Left lobe of liver (tissue), 2 donors: ENCODE measurements around the gene DOCK2. TPM values are rescaled to one million over a fixed set of nuclear protein-coding genes. Genes with fewer than 3 reads are reported as not detected.
"Not testable (repeated sequence)": the region's sequence is repeated elsewhere in the genome, so short reads cannot be mapped to it uniquely, and the experiment has no call there.

Experiments used
- ATAC-seq: fragments of 200-7000 bp; cut with Tn5 transposase; one replicate; pipeline ENCODE4 v1.9.1; 2020; ENCODE audit warnings: mild to moderate bottlenecking, moderate library complexity
- DNase-seq: peaks from one replicate; pipeline ENCODE4 v3.0.0-alpha.2; 2020; ENCODE audit warnings: low spot score
- total RNA-seq: library from RNA; stranded (reverse); gene quantifications from one replicate; pipeline ENCODE4 v1.2.1, GENCODE V29; 2021
- donor health status: DM: no; HTN: no; CAD: no; lungs with moderate emphysema.
- donor health status: DM: no; HTN: yes; CAD: no.

DOCK2 gene
- total RNA-seq, 1 donor from 2014 or later, result 4.1 TPM

GRCh38 chr5:169749295-169749694, 112.2 kb downstream of the DOCK2 start:
- ATAC-seq, result no peak
- no peak for DNase-seq

- DNase-seq (no peak), ATAC-seq (no peak)
These were observed 114.4 kb downstream of the DOCK2 start for GRCh38 chr5:169751490-169751889.

DNA sequence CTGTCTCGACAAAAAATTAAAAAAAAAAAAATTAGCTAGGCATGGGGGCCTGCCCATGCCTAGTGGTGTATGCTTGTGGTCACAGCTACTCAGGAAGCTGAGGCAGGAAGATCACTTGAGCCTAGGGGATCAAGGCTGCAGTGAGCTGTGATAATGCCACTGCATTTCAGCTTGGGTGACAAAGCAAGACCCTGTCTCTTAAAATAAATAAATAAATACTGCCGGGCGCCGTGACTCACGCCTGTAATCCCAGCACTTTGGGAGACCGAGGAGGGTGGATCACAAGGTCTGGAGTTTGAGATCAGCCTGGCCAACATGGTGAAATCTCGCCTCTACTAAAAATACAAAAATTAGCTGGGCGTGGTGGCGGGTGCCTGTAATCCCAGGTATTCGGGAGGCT, 115.5 kb downstream of the DOCK2 start:
- not testable (repeated sequence) for DNase-seq, ATAC-seq

DNA sequence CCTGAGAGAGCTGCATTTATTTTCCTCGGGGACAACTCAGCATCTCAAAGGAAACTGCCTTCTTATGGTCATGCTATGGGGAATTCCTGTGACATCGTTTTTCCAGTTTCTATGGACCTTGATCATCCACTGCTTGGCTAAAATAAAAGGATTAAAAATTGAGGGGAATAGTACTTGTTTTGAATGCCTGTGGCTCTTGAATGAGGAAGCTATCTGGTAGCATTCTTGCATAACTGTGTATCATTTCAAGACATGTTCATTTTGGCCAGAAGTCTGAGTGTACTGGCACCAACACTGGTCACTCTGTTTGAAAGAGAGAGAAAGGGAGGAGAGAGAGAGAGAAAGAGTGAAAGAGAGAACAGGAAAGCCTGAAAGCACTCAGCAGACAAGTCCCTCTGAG, 116.7 kb downstream of the DOCK2 start:
- DNase-seq (no peak), ATAC-seq (no peak)

GRCh38 chr5:169754737-169755136, 117.7 kb downstream of the DOCK2 start:
- no peak for ATAC-seq

DNA sequence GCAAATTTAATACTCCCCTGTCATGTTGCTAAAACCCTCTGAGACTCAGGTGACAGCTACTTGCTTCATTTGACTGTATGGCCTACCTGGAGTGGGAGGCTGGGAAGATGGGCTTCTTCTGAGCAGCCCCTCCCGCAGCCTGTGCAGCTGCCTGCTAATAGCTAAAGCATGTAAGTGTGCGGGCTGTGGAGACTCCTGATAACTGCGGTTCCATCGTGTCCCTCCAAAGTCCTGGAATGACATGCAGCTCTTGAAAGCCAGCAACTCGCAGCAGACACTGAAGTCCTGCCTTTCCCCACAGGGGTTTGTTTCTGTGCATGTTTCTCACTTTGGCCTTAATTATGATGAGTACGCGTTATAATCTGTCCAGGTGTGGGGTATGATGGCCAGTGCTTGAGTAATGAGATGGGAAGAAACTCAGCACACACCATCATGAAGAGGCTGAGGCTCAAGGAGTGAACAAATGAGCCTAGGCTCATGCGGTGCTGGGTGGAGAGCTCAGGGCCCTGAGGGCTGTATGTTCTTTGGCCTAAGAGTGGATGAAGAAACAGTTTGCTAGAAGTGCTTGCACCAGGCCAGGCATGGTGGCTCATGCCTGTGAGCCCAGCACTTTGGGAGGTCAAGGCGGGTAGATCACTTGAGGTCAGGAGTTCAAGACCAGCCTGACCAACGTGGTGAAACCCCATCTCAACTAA, 119.1 kb downstream of the DOCK2 start:
- ATAC-seq (no peak), DNase-seq (no peak)

More at GRCh38 chr5:169754737-169755136, 117.7 kb downstream of the DOCK2 start:
- DNase-seq, result no peak

DNA sequence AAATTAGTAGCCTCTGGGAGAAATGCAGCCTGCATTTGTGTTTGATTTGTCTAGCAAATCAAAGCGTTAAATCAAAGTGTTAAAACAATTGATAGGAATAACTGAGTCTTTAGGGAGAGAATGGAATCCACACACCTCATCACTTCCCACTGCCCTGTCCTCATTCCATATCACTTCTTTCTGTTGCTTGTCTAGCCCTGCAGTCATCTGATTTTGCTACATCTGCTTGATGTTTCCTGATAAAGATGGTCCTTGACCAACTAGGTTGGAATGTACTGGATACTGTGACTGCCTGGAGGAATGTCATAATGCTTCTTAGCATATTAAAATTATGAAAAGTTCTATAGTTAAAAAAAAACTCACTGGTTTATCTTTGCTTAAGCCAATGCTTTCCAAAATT, 119.9 kb downstream of the DOCK2 start:
- ATAC-seq, result no peak

DNA sequence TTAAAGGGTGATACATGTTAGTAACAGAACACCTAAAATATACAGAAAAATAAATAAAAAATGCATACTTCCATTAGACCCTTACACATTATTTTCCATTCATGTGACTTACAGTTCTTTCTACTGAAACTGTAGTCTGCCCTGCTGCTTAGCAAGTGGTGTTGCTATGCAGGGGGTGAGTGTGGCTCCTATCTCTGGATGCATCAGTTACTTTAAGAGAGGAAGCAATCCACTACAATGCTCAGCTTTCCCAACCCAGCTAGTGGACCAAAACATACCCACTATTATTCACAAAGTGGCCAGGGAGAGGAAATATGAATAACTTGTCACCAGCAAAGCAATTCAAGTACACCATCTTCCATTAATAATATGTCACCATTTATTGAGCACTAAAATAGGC, 121.8 kb downstream of the DOCK2 start:
- ATAC-seq, result no peak
- no peak for DNase-seq

More for the DNA sequence above, 119.9 kb downstream of the DOCK2 start:
- DNase-seq, result no peak

GRCh38 chr5:169760229-169760628, 123.2 kb downstream of the DOCK2 start:
- DNase-seq (no peak), ATAC-seq (no peak)

- ATAC-seq (no peak), DNase-seq (no peak)
These were observed 125.4 kb downstream of the DOCK2 start for GRCh38 chr5:169762338-169763095.

GRCh38 chr5:169763376-169764017, 126.4 kb downstream of the DOCK2 start:
- ATAC-seq, result no peak
- DNase-seq, result no peak

GRCh38 chr5:169764018-169764378, 126.9 kb downstream of the DOCK2 start:
- DNase-seq (no peak), ATAC-seq (no peak)

DNA sequence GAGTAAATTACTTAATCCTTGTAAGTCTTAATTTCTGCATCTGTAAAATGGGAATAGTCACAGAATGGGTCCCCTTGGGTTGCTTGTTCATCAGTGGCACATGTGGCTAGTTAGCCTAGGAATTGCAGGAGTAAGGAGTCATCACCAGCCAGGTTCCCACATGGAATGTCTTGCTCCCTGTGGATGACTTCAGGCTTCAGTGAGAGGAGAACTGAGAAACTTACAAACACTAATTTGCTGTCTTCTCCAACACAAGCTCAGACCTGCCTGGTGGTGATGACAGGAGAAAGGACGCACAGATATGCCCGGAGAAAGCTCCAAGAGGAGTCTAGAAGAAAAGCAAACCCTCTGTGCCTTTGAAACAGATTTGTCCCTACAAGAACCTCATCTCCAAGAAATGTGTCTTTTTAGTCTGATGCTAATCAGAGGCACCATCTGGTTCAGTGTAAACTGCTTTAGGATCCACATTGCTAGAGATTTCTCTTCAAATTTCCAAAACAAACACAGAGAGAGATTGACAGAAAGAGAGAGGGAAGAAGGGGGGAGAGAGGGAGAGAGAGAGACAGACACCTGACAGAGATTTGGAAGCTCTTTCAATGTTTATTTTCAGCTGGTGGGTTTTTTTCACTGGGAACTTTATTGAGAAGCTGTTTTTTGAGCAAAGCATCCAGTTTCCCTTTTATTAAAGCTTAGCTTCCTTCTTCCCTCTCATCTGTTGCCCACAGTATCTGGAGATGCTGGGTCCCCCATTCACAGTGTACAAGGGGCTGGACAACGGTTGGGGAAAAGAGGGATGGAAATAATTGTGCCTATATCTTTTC, 128.3 kb downstream of the DOCK2 start:
- no peak for DNase-seq
- no peak for ATAC-seq

GRCh38 chr5:169766943-169767342, 129.9 kb downstream of the DOCK2 start:
- not testable (repeated sequence) for DNase-seq, ATAC-seq

DNA sequence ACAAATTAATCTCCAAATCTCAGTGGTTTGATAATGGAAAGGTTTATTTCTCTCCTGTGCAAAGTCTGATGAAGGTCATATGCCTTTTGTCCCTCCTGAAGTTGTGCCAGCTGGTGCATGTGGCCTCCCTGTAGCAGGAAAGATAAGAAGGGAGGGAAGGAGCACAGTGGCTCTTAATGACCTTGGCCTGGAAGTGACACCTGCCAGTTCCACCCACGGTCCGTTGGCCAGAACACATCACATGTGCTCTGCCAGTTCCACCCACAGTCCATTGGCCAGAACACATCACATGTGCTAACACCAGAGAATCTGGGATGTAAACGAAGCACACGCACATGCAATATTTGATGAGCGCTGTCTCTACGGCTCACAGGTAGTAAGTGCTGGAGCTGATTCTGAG, 130.9 kb downstream of the DOCK2 start:
- ATAC-seq, result no peak
- DNase-seq, result no peak

- DNase-seq (no peak), ATAC-seq (no peak)
These were observed 131.3 kb downstream of the DOCK2 start for GRCh38 chr5:169768416-169768815.

DNA sequence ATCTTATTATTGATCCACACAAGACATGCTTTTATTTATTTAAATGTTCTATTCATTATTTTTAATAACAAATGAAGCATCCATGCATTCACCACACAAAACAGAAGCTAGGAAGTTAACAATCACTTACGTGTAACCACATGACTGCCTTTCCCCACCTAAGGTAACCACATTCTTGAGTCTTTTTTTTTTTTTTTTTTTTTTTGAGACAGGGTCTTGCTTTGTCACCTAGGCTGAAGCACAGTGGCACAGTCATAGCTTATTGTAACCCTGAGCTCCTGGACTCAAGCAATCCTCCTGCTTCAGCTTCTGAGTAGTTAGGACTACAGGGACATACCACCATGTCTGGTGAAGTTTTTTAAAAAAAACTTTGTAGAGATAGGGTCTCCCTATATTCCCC, 133.0 kb downstream of the DOCK2 start:
- ATAC-seq, result no peak

GRCh38 chr5:169772256-169772655, 135.2 kb downstream of the DOCK2 start:
- DNase-seq (no peak), ATAC-seq (no peak)

More for the DNA sequence above, 133.0 kb downstream of the DOCK2 start:
- DNase-seq, result no peak

DNA sequence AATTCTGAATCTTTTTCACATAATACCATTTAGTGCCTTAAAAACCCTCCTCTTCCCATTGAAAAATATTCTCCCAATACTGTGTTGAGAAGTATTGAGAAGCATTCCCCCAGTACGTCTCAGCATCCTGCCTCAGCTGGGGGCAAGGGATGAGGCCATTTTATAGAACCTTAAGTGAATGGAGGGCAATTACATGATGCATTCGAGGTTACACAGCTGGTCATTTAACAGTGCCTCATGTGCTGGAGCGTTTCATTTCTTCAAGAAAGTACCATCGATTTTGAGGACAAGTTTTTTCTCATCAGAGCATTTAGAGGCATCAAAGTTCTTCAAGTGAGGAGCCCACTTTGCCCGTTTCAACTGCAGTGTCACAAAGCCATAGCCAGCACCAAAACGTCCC, 135.6 kb downstream of the DOCK2 start:
- no peak for DNase-seq
- ATAC-seq, result no peak

GRCh38 chr5:169777159-169777558, 140.1 kb downstream of the DOCK2 start:
- DNase-seq (no peak), ATAC-seq (no peak)
